Hematopoietic multipotent progenitor cell treated with erythropoietin and hydrocortisone succinate and interleukin-3 and kit ligand, for 8 days (in vitro differentiated cells): ENCODE measurements around the gene C1QTNF6.
"Not testable (repeated sequence)": the region's sequence is repeated elsewhere in the genome, so short reads cannot be mapped to it uniquely, and the experiment has no call there.

Source experiments
- DNase-seq: peaks from one replicate; pipeline ENCODE4 v3.0.0-alpha.2; 2015

The C1QTNF6 gene

GRCh38 chr22:37175414-37176281 is 12.4 kb downstream of the C1QTNF6 start:
- DNase-seq, result no peak

DNA sequence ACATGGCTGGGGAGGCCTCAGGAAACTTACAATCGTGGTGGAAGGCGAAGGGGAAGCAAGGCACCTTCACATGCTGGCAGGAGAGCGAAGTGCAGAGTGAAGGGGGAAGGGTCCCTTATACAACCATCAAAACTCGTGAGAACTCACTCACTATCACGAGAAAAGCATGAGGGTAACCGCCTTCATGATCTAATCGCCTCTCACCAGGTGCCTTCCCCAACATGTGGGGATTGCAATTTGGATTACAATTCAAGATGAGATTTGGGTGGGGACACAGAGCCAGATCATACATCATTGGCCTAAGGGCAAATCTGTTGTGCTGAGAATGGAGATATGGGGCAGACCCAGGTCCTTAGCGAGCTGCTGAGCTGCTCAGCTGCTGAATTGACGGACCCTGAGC is 13.1 kb downstream of the C1QTNF6 start:
- DNase-seq, result no peak

DNA sequence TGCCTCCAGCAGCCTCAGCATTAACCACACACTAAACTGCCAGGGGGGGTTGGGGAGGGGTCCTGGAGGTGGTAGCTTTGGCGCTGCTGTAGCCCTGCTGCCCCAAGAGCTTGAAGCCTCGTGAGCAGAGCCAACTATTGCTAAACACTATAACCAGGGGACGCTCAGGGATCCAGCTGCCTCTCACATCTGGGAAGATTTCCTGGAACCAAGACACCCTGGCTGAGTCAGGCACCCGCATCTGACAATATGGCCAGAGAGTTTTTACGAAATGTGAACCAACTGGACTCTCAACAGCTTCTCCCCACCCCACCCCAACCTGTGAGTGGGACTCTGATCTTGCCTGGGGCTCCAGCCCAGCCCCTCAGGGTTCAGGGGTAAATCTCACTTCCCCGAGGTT is 14.3 kb downstream of the C1QTNF6 start:
- DNase-seq, result no peak

DNA sequence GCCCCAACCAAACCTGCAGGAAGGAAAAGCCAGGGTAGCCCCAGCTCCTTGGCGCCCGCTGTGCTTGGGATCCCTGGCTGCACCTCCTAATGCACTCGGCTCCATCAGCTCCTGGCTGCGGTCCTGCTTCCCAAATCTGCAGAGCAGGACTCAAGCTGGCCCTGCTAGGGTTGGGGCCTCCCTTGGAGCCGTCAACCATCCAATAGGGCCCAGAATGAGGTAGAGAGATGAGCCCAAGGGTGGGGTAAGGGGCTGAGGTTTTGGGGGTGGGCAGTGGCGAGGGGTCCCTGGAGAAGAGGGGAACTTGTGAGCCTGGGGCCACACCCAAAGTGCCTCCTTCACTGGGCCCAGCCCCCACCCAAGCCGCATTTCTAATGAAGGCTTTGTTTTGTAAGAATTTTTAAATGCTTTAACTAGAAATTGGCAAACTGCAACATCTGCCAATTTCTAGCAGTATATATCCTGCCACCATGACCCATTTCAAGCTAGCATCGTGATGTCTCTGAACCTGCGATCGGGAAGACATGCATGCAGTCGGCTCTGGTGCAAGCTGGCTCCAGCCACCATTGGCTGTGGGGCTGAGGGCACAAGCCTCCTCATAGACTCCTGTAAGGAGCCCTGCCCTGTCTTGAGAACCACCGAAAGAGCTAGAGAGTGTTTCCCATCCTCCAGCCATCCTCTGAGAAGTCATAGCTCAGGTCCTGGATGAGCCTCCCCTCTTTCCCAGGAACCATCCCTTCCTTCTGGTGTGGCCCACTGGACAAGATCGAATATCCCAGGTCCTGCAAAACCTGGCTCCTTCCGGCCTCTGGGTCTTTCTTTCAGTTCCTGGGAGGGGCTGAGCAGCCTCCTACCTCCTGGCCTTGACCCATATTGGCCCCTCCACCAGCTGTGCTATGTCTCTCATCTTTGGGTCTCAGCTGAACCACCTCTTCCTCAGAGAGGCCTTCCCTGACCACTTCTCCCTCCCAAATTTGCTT is 15.5 kb downstream of the C1QTNF6 start:
- no peak for DNase-seq

DNA sequence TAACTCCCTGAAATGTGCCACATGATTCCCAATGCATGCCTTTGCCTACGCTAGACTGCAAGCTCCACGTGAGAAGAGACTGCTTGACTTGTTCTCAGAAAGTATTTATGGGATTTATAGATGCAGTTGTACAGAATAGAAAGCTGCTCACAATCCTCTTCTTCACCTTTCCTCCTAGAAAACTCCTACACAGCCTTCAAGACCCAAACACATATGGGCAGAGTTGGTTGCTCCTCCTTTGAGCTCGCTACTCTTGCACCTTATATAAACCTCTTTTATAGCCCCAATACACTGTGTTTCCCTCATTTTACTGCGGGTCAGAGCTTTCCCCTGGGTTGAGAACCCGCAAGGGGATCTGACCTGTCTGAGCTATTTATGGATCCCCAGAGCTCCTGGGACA is 16.4 kb downstream of the C1QTNF6 start:
- DNase-seq, result no peak

GRCh38 chr22:37170689-37171405 is 17.2 kb downstream of the C1QTNF6 start:
- not testable (repeated sequence) for DNase-seq

DNA sequence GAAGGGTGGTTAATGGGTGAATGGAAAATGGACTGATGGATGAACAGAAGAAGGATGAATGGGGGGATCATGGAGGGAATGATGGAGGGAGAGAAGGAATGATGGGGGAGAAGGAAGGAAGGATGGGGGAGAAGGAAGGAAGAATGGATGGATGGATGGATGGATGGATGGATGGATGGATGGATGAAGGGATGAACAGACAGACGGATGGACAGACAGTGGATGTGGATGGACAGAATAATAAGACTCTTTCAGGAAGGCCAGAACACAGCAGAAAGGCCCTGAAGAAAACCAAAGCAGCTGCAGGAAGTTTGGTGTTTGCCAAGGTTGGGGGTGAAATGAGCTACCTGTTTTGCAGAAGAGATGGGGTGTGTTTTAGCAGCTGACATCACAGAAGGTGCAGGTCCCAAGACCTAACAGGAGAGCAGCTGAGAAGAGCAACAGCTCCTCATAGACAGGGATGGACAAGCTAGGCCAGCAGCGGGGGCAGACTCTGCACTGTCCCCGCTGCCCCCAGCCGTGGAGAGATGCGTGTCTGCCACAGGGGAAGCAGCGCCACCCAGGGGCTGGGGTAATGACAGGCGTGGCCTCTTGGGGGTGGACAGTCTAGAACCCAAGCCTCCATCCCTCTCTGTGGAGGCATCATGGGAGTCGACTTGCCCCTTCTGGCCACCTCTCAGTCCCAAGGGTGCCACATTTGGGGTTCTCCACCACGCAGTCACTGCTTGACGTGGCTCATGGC is 17.9 kb downstream of the C1QTNF6 start:
- DNase-seq, result no peak

DNA sequence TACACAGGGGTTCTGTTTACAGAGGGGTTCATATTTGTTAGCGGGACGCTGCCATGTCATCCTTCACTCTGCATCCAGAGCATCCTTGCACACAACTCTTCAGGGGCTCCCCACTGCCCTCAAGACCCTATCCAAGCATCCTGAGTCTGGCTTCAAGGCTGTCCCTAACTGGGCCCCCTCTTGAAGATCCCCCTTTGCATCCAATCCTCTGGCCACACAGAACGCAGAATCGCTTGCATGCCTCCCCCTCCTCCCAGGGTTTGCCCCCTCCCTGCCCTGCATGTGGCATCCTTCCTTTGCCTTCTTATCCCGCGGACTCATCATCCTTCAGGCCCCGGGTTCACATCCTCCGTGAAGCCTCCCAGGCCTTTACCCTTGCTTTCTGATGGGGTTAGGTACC is 18.6 kb downstream of the C1QTNF6 start:
- DNase-seq, result no peak

DNA sequence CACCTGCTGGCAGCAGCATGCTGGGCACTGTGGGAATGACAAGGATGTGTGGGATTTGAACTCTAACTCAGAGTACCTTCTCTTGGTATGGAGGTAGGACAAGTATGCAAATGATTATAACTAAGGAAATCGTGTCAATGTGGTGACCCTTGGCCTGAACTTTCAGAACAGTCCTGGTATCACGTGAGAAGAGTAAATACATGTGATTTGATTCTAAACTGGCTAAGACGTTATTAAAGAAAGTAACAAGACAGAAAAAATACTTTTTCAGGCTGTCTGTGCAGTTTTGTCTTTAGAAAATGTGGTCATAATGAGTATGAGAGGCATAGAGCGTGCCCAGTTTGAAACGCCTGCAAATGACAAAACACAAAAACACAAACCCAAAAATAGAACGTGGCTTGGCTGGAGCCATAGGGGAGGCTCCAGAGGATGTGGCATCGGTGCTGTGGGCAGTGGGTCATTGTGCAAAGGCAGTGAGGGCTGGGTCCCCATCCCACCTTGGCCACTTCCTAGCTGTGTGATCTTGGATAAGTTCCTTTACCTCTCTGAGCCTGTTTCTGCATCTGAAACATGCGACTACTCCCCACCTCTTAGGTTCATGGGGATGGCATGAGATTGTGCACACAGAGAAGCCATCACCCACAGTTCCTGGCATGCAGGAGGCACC is 19.9 kb downstream of the C1QTNF6 start:
- no peak for DNase-seq

DNA sequence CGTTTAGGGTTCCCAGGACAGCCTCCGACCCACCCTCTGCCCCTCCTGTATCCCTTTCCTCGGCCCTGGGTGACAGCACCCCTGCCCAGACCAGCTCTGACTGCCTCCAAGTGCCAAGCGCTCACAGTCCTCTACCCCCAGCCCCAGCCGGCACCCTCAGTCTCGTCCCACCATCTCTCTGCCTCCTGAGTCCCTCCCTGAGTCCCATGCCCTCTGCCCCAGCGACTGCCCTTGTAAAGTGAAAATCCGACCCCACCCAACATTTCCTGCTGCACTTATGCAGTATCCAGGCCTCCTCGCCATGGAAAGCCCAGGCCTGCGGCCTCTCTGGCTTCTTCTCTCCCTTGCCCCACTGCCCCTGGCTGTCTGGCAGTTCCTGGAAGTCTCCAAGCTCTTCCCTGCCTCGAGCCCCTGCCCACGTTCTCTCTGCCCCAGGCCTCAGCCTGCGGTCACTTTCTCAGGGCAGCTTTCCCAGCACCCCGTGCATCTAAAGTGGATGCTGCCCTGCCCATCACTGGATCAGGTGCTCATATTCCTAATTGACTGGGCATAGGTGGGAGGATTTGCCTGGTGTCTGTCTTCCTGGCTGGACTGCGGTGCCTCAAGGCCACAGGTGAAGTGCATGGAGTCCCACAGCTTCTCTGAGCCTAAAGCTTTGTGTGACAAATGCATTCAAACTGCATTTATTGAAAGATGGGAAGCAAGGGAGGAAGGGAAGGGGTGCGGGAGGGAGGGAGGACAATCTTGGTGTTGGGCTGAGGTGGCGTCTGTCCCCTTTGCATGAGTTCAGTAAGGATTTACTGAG is 20.7 kb downstream of the C1QTNF6 start:
- no peak for DNase-seq

- DNase-seq, result peak; percentile 77
Observed at GRCh38 chr22:37166675-37167066, 21.4 kb downstream of the C1QTNF6 start.

DNA sequence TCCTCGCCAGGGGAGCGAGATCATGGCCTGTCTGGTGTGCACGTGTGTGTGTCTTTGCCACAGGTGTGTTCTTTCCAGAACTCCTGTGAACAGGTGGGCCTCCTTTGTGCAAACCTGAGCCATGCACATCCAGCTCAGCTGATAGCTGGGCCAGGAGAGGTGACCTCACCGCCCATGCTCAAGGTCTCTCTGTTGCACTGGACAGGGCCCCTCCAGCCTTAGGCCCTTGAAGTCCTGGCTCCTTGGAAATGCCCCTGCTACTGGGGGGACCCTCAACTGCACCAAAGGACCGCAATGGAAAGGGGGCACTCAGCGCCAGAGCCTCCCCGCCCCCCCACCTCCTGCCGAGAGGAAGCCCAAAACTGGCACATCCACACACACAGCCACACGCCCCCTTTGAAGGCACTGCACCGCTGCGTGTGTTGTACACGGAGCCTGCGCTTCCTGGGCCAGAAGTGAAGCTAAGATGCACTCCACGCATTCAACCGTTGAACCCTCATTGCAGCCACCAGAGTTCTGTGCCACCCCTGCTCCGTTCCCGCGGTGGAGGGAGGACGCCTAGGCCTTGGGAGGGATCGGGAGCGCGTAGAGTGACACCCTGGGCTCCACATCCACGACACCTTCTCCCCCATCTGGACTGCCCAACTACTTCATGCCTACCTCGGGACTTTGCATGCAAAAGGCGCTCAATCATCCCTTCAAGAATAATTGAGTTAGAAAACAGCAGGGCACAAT is 21.9 kb downstream of the C1QTNF6 start:
- no peak for DNase-seq

DNA sequence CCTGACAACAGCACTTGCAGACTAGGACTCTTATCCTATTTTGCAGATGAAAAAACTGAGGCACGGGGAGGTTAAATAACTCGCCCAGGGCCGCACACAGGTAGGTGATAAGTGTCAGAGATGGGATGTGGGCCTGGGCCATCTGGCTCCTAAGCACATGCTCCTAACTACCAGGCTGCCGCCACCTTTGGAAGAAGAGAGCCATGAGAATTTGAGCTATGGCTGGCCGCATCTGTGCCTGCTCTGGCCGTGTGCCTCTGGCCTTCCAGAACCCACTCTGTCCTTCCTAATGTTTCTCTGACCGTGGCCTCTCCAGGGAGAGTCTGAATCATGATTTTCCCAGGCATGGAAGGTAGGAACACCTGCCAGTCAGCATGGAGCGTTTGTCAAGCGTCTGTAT is 23.0 kb downstream of the C1QTNF6 start:
- DNase-seq, result no peak

GRCh38 chr22:37164505-37164887 is 23.6 kb downstream of the C1QTNF6 start:
- no peak for DNase-seq

DNA sequence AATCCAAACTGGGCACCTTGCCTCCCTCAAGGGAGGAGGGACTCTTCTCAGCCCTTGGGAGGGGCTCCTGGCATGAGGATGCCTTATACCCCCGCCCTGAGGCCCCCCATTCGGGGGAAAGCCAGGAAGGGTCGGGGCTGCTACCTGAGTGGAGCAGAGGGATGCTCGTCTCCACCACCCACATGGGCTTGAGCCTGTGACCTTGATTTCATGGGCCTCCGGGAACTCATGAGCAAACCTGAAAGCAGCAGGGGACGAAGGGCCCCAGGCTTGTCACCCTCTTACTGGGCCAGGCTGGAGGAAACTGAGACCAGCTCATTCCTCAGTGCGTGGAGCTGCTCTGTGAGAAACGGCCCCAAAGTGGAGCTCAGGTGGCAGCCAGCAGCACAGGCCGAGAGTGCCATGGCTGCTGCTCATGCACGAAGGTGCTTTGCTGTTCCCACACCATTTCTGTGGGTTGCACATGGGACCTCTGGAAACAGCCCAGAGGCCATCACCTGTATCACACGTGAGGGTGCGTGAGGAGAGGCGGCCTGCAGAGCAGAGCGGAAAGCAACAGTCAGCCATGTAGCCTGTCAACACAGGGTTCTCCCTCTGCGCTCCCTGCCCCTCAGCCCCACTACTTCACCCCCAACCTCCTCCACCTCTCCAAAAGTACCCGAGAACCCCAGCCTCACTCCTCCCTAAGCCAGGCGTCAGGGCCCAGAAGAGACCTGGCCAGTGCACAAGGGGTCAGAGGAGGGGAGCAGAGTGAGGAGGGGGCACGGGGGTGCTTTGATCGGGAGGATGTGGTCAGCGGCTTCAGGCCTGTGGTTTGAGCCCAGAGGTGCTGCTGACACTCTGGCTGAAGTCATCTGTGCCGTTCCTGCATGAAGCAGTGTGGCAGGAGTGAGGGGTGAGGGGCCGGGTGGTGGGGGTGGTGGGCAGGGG is 24.2 kb downstream of the C1QTNF6 start:
- no peak for DNase-seq

- no peak for DNase-seq
Observed at GRCh38 chr22:37163096-37163489, 25.0 kb downstream of the C1QTNF6 start.

GRCh38 chr22:37162221-37163095 is 25.6 kb downstream of the C1QTNF6 start:
- DNase-seq, result no peak

- peak; percentile 30 for DNase-seq
Observed at GRCh38 chr22:37161443-37161842, 26.6 kb downstream of the C1QTNF6 start.
